Neural cell (in vitro differentiated cells): Measurements from ENCODE around the gene UQCC2. TPM values are rescaled to one million over a fixed set of nuclear protein-coding genes. Genes with fewer than 3 reads are reported as not detected.

Experiments used
- H2AFZ ChIP-seq: fragments of 200-600, 300-800 bp; sonication (generic), shearing (Covaris generic); 2 replicates; pipeline ENCODE4 v1.6.0; 2014; ENCODE audit warnings: low read depth, mild to moderate bottlenecking, antibody characterized with exemption, low read length, moderate library complexity
- H3F3A ChIP-seq: fragments of 200-600 bp; shearing (Covaris generic); 2 replicates; pipeline ENCODE4 v1.6.1; 2016; ENCODE audit warnings: mild to moderate bottlenecking, moderate library complexity, mixed read lengths, antibody characterized with exemption, low read length; ENCODE audit not compliant: insufficient read depth, poor library complexity, severe bottlenecking
- H3K27ac ChIP-seq: fragments of 200-600, 300-800 bp; sonication (generic), shearing (Covaris generic); 2 replicates; pipeline ENCODE4 v1.5.1; 2014; ENCODE audit warnings: mild to moderate bottlenecking, low read length, moderate library complexity
- H3K27me3 ChIP-seq: fragments of 300-800, 200-600 bp; sonication (generic), shearing (Covaris generic); 2 replicates; pipeline ENCODE4 v1.6.0; 2014; ENCODE audit warnings: mild to moderate bottlenecking, low read depth, low read length, moderate library complexity; ENCODE audit not compliant: insufficient read depth
- H3K36me3 ChIP-seq: fragments of 300-800, 200-600 bp; sonication (generic), shearing (Covaris generic); 2 replicates; pipeline ENCODE4 v1.5.1; 2014; ENCODE audit warnings: mild to moderate bottlenecking, antibody characterized with exemption, low read length, moderate library complexity; ENCODE audit not compliant: insufficient read depth
- H3K4me2 ChIP-seq: fragments of 300-800, 200-600 bp; sonication (generic), shearing (Covaris generic); 2 replicates; pipeline ENCODE4 v1.6.0; 2014; ENCODE audit warnings: mild to moderate bottlenecking, low read length
- H3K4me3 ChIP-seq: fragments of 300-800, 200-600 bp; sonication (generic), shearing (Covaris generic); 2 replicates; pipeline ENCODE4 v1.5.1; 2014; ENCODE audit warnings: mild to moderate bottlenecking, low read length, moderate library complexity
- H3K79me2 ChIP-seq: fragments of 200-600 bp; shearing (Covaris generic); replicated peaks from 2 replicates; pipeline ENCODE4 v1.6.0; 2014; ENCODE audit warnings: mild to moderate bottlenecking, low read length, moderate library complexity; ENCODE audit not compliant: insufficient read depth
- H3K9ac ChIP-seq: fragments of 300-800, 200-600 bp; sonication (generic), shearing (Covaris generic); 2 replicates; pipeline ENCODE4 v1.6.1; 2016; ENCODE audit warnings: mild to moderate bottlenecking, low read length, mixed read lengths
- H3K9me2 ChIP-seq: fragments of 200-600 bp; shearing (Covaris generic); 2 replicates; pipeline ENCODE4 v1.6.1; 2016; ENCODE audit warnings: mild to moderate bottlenecking, low read length, mixed read lengths; ENCODE audit not compliant: insufficient read depth
- H3K9me3 ChIP-seq: fragments of 200-600, 300-800 bp; sonication (generic), shearing (Covaris generic); 2 replicates; pipeline ENCODE4 v1.6.1; 2016; ENCODE audit warnings: mild to moderate bottlenecking, mixed run types, low read length, moderate library complexity, mixed read lengths
- H4K20me1 ChIP-seq: fragments of 200-600 bp; shearing (Covaris generic); 2 replicates; pipeline ENCODE4 v1.6.1; 2016; ENCODE audit warnings: mild to moderate bottlenecking, mixed run types; ENCODE audit not compliant: insufficient read depth
- CTCF ChIP-seq: fragments of 450-650 bp; IDR thresholded peaks from 2 replicates; pipeline ENCODE4 v1.5.1; 2014; ENCODE audit warnings: antibody characterized with exemption, mild to moderate bottlenecking, moderate library complexity; ENCODE audit not compliant: poor library complexity, severe bottlenecking
- EP300 ChIP-seq: fragments of 450-650 bp; conservative IDR thresholded peaks from 2 replicates; pipeline ENCODE4 v1.6.1; 2014; ENCODE audit warnings: antibody characterized with exemption, mild to moderate bottlenecking, moderate library complexity; ENCODE audit not compliant: poor library complexity, severe bottlenecking
- EZH2 ChIP-seq: fragments of 200-600, 300-800 bp; shearing (Covaris generic), sonication (generic); IDR thresholded peaks from 2 replicates; pipeline ENCODE4 v1.6.1; 2014; ENCODE audit warnings: antibody characterized with exemption, low read length, borderline replicate concordance, mild to moderate bottlenecking; ENCODE audit not compliant: insufficient read depth, poor library complexity, severe bottlenecking
- MXI1 ChIP-seq: fragments of 450-650 bp; conservative IDR thresholded peaks from 2 replicates; pipeline ENCODE4 v1.6.1; 2014; ENCODE audit warnings: antibody characterized with exemption, mild to moderate bottlenecking; ENCODE audit not compliant: poor library complexity, severe bottlenecking
- POLR2AphosphoS5 ChIP-seq: IDR thresholded peaks from 2 replicates; pipeline ENCODE4 v1.6.1; 2012
- RAD21 ChIP-seq: fragments of 450-650 bp; conservative IDR thresholded peaks from 2 replicates; pipeline ENCODE4 v1.6.1; 2014; ENCODE audit warnings: antibody characterized with exemption, mild to moderate bottlenecking, moderate library complexity
- REST ChIP-seq: IDR thresholded peaks from 2 replicates; pipeline ENCODE4 v1.6.1; 2012; ENCODE audit warnings: borderline replicate concordance
- SMC3 ChIP-seq: fragments of 450-650 bp; conservative IDR thresholded peaks from 2 replicates; pipeline ENCODE4 v1.6.1; 2014; ENCODE audit warnings: antibody characterized with exemption, mild to moderate bottlenecking, moderate library complexity; ENCODE audit not compliant: poor library complexity
- TAF1 ChIP-seq: IDR thresholded peaks from 2 replicates; pipeline ENCODE4 v1.6.1; 2012; ENCODE audit warnings: low read depth
- polyA plus RNA-seq: library from polyadenylated mRNA; depleted of rRNA; stranded (reverse); fragments of >200 nt; gene quantifications from 2 replicates; pipeline ENCODE4 v1.2.3, GENCODE V29; 2014

Gene UQCC2
- polyA plus RNA-seq, 1 donor from 2014 or later = 123 TPM

GRCh38 chr6:33692078-33692759 is 19.3 kb downstream of the UQCC2 start:
- no peaks in the 10 kb centered on the region for H3K9me3 ChIP-seq
- no peak overlapping the region for H3K4me3 ChIP-seq
- H3K9me2 ChIP-seq = no peaks in the 10 kb centered on the region
- no peaks in the 10 kb centered on the region for H3K27me3 ChIP-seq
- H3K27ac ChIP-seq = no peak overlapping the region
- no peak overlapping the region for H3K9ac ChIP-seq
- no peak overlapping the region for H3K4me2 ChIP-seq
- H3K79me2 ChIP-seq = no peaks in the 10 kb centered on the region
- no peaks in the 10 kb centered on the region for H3K36me3 ChIP-seq
- no peaks in the 10 kb centered on the region for H3F3A ChIP-seq
- TF ChIP-seq EZH2 (no peak), RAD21 (no peak), POLR2AphosphoS5 (no peak), TAF1 (no peak), CTCF (no peak), EP300 (no peak), SMC3 (no peak), REST (no peak), MXI1 (no peak)
- no peak overlapping the region for H2AFZ ChIP-seq
- no peaks in the 10 kb centered on the region for H4K20me1 ChIP-seq

DNA sequence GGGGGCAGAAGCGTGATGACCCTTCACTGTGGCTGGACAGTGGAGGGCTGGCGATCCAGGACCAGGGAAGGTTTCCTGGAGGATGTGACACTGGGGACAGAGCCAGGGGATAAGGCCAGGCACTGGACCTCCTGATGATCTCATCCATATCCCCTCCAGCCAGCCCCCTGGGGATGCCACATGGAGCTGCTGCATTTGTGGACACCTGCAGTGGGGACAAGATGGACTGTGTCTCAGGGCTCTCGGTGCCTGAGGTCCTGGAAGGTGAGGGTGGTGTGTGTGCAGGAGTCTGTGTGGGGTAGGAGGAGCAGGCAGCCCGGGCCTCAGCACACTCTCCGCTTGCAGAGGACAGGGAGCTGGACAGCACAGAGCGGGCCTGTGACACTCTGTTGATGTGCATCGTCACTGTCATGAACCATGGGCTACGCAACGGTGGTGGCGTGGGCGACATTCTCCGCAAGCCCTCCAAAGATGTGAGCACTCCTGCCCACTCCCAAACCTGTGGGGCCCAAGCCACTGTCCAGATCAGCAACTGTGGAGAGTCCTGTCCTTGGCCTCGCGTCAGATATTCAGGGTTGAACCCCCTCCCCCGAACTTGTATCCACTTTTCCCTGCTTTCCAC is 19.9 kb downstream of the UQCC2 start:
- H3K27ac ChIP-seq = no peak overlapping the region

More for the DNA sequence above, 19.9 kb downstream of the UQCC2 start:
- Histone ChIP-seq H3K79me2 (no peaks in the 10 kb centered on the region), H3K27me3 (no peaks in the 10 kb centered on the region), H3K9me2 (no peaks in the 10 kb centered on the region), H3F3A (no peaks in the 10 kb centered on the region), H3K4me2 (no peak overlapping the region), H3K9me3 (no peaks in the 10 kb centered on the region), H2AFZ (no peak overlapping the region), H3K4me3 (no peak overlapping the region), H3K9ac (no peak overlapping the region), H4K20me1 (no peaks in the 10 kb centered on the region), H3K36me3 (no peaks in the 10 kb centered on the region)
- no peak for TF ChIP-seq EP300
- no peak for TF ChIP-seq RAD21
- no peak for TF ChIP-seq CTCF
- no peak for TF ChIP-seq REST
- no peak for TF ChIP-seq POLR2AphosphoS5
- TF ChIP-seq EZH2 = no peak
- TF ChIP-seq SMC3 = no peak
- no peak for TF ChIP-seq MXI1
- TF ChIP-seq TAF1 = no peak
